Measurements from ENCODE around the gene CDH23.

CDH23 gene

GRCh38 chr10:71426058-71426605, 29.4 kb downstream of the CDH23 start:
- DNase-seq, result no peak

DNA sequence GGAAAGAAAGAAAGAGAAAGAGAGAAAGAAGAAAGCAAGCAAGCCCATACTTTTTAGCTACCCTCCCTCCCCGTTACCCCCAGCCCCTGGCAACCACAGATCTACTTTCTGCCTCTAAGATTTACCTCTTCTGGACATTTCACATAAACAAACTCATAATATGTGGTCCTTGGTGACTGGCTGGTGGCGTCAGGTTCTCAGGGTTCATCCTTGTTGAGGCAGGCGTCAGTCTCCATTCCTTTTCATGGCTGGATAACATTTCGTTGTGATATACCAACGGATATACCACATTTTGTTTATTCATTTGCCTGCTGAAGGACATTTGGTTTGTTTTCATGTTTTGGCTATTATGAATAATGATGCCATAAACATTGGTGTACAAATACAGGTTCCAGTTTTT, 30.5 kb downstream of the CDH23 start:
- DNase-seq, result no peak

GRCh38 chr10:71429304-71429703, 32.6 kb downstream of the CDH23 start:
- no peak for DNase-seq

DNA sequence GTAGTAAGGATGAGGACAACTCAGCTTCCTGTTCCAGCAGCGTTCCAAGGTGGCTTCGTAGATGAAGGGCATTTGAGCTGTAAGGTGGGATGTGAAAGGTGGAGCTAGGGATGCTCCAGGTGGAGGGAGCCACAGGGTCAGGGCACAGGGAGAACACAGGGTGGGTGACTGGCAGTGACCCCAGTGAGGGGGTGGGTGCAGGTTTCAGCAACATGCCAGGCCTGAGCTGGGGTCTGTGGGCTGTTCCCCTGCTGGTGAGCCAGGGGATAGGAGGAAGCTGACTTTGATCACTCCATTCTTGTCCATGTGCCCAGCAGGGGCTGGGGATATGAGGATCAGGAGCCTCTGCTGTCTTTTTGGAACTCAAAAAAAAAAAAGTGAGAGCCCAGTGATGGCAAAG, 33.2 kb downstream of the CDH23 start:
- DNase-seq, result no peak

GRCh38 chr10:71431239-71432100, 34.8 kb downstream of the CDH23 start:
- DNase-seq, result no peak

GRCh38 chr10:71432101-71432905, 35.6 kb downstream of the CDH23 start:
- no peak for DNase-seq

GRCh38 chr10:71432956-71433767, 36.4 kb downstream of the CDH23 start:
- DNase-seq, result no peak

DNA sequence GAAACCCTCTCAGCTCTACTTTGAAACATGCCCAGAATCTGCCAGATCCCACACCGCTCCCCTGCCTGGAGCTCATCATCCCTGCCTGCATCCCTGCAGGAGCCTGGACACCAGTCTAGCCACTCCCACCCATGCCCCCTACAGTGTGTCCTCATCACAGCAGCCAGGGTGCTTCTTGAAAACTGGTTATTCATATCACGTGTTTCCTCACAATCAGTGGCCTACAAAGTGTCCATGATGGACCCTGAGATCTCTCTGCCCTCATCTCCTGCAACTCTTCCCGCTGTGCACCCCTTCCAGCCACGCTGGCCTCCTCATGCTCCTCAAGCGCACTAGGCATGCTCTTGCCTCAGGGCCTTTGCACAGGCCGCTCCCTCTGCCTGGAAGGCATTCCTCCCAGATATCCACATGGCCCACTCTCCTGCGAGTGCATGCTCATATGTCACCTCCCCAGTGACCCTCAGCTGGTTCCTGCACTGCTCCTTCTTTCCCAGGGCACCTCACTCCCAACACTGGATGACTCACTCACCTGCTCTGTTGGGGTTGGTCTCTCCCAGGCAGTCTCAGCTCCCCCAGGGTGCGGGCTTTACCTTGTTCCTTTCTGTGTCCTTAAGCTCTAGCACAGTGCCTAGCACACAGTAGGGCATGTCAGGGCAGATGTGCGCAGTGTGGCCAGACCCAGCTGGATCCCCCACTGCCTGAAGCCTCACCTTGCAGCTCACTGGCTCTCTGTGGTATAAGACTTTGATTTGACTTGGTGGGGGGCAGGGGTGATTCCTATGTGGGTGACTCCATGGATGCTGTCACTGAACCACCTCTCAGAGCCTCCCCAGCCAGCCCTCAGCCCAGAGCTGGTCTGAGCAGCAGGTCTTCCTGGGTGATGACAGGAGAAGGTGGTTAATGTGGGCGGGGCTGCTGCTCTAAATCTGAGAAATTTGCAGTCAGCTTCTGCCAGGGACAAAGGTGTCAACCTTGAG, 37.3 kb downstream of the CDH23 start:
- no peak for DNase-seq

DNA sequence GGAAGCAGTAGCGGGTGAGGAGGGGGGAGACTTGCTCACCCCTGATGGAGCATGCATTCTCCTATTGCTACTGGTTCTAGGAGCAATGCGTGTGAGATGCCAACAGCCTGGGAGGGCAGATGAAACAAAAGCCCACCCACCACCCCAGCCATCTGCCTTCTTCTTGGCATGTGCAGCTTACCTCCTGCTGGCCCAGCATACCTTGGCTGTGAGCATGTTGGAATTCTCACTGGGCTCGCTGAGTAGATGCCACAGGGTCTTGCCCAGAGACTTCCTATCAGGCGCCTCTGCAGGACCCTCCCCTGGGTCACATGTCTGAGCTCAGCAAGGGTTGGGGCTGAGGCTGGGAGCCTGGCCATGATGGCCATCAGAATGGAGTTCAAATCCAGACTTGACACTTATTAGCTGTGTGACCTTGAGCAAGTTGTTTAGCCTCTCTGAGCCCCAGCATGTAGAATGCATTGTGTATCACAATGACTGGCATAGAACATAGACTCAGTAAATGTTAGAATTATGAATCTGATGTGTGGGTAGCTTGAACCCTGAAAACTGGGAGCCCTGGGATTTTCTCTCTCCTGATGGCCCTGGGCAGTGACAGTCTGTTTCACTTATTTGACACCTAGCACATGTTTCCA, 38.2 kb downstream of the CDH23 start:
- no peak for DNase-seq

- DNase-seq, result no peak
Observed at GRCh38 chr10:71435571-71436267, 39.0 kb downstream of the CDH23 start.

DNA sequence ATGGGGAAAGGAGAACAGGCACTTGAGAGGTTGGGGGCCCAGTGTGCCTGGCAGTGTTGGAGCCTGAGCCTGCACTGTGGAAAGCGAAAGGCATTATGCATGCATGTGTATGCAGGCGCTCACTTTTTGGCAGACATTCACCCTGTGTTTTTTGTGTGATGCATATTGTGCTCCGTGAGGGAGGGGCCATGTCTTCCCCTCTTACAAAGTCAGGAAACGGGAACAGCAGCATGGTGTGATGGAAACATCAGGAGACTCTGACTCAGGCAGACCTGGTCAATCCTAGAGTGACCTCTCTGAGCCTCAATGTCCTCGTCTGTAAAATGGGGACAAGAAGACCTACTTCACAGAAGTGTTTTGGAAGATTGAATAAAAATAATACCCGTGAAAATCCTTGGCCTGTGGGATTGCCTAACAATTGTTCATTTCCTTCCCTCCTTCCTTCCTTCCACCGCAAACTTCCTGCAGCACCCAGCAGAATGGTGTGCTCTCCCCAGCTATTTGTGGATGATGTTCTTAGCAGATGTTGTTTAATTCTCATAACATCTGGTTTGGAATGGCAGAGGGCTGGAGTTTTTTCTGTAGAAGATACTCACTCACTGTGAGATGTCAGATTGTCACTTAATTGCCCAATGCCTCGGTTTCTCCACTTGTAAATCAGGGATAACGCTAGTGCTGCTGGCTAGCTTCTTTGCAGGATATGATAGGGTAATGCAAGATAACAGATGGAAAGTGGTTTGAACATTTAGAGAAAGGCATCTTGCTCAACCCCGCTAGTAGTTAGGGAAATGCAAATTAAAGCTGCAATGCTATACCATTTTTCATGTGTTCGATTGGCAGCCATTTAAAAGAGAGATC, 39.8 kb downstream of the CDH23 start:
- no peak for DNase-seq

- no peak for DNase-seq
Observed at GRCh38 chr10:71437537-71438092, 40.9 kb downstream of the CDH23 start.

GRCh38 chr10:71438761-71439160, 42.0 kb downstream of the CDH23 start:
- no peak for DNase-seq

GRCh38 chr10:71439670-71440425, 43.1 kb downstream of the CDH23 start:
- no peak for DNase-seq

- no peak for DNase-seq
Observed at GRCh38 chr10:71440506-71441035, 43.9 kb downstream of the CDH23 start.

GRCh38 chr10:71442000-71442399, 45.3 kb downstream of the CDH23 start:
- DNase-seq, result no peak

- no peak for DNase-seq
Observed at GRCh38 chr10:71442859-71443570, 46.3 kb downstream of the CDH23 start.
